Ovary (tissue), 3 donors: Measurements from ENCODE around the gene CENPH.

Experiments
- CTCF ChIP-seq, 3 donors: fragments of 450-650 bp in 2 of 3; fragments of 200-600 bp in 1 of 3; IDR thresholded peaks; one replicate each; pipeline versions ENCODE4 v1.5.1 to v1.8.0; 2016 to 2022; ENCODE audit warnings: antibody characterized with exemption in 3 of 3, mild to moderate bottlenecking in 1 of 3
- EP300 ChIP-seq: sonication (generic); formaldehyde crosslinking; IDR thresholded peaks from one replicate; pipeline ENCODE4 v1.6.1; 2017; ENCODE audit warnings: antibody characterized with exemption
- POLR2A ChIP-seq: fragments of 450-650 bp; IDR thresholded peaks from one replicate; pipeline ENCODE4 v1.6.1; 2017; ENCODE audit warnings: antibody characterized with exemption, mild to moderate bottlenecking, moderate library complexity
- donor health status: DM: no; HTN: no; CAD: no.

GRCh38 chr5:69189162-69190086, at the start of gene CENPH:
- TF ChIP-seq POLR2A (peak; percentile 34), CTCF (IDR thresholded peaks at IDR 0.05) (no peak), EP300 (no peak)
